ENCODE measurements around the gene UNC5C.

UNC5C gene

DNA sequence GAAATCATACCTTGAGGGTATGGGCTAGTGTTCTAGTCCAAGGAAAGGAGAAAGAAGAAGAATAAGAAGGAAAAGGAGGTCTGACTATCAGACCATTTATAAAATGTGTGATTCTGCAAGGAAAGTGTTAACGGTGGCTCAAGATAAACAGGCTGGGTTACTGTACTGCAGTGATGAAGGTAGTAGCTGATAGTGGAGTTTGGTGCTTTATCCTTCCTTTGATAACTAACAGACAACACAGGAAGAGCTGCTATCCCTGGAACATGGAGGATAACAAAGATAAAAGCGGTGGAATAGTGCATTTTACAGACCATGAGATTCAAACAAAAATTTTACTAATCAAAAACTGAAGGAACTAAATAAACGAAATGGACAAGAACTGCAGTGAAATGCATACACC is 2.6 kb downstream of the UNC5C start:
- no peak for DNase-seq

GRCh38 chr4:95545546-95545945 is 3.2 kb downstream of the UNC5C start:
- no peak for DNase-seq

DNA sequence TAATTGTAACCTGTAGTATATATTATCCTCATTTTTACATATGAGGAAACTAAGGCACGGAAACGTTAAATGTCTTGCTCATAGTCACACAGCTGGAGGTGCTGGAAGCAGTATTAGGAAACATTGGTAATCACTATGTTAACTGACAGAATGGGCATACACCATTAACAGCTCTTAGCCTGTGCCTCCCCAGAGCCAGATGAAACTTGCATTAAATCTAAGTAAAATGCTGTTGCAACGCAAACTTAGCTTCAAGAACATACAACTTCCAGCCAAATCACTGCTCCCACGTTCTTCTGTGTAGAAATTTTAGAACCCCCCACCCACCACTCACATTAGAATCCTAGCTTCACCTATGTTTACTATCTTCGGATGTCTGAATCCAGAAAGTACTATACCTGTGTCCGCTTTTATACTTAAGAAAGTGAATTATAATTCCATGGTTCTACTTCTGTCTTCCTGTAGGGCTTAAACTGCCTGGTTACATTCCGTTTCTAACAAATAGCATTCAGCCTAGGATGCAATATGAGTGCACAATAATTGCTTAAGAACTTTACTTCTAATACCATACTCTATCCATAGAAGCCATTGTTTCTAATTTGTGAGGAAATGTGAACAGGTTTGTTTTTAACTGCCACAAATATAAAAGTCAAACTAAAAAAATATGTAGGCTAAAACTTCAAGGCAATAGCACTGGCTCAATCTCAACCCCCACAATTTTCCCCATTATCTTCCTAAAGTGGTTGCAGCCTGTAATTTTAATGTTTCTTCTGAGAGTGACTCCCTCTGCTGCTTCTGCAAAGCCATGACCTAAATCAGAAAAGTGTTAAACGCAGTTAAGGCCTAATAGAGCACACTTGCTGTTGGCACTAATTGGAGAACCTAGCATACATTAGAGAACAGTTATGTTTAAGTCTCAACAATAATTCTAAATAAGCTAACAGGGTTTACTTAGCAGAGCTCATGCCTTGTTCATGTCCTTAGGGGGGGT is 4.4 kb downstream of the UNC5C start:
- DNase-seq: no peak

DNA sequence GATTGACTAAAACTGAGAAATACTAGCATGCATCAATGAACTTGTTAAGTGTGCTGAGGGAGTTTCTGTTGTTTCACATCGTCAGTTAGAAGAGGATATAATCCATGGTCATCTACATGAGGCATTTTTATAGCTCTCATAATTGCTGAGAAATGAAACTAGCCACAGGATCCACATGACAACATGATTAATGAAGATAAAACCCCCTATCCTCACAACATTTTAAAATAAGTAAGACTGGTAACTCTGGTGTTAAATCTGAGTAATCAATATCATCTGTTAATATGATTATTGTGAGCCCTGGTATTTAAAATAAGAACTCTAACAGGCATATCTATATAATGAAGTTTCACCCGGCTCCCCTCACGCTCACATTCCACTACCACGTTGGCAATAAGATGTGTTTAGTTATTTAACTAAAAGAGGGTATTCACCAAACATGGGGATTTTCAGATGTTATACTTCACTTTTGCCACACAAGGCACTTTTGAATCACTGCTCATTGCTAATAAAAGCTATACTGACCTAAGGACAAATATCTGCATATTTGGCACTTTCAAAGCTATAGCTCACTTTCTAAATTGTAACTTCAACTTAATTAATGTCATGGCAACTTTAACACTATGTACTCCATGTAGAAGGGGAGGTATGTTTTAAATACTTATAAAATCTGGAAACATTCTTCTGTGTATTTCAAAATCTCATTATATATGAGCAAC is 6.7 kb downstream of the UNC5C start:
- DNase-seq: no peak

DNA sequence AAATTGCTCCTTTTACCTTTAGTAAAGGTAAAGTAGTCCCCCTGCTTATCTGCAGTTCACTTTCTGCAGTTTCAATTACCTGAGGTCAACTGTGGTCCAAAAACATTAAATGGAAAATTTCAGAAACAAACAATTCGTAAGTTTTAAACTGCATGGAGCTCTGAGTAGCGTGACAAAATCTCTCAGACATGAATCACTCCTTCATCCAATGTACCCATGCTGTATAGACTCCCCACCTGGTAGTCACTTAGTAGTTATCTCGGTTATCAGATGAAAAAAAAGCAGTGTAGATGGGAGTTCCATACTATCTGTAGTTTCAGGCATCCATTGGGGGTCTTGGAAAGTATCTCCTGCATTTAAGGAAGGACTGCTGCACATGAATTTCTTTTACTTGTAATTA is 7.7 kb downstream of the UNC5C start:
- DNase-seq: no peak

GRCh38 chr4:95540227-95540626 is 8.5 kb downstream of the UNC5C start:
- DNase-seq: no peak

DNA sequence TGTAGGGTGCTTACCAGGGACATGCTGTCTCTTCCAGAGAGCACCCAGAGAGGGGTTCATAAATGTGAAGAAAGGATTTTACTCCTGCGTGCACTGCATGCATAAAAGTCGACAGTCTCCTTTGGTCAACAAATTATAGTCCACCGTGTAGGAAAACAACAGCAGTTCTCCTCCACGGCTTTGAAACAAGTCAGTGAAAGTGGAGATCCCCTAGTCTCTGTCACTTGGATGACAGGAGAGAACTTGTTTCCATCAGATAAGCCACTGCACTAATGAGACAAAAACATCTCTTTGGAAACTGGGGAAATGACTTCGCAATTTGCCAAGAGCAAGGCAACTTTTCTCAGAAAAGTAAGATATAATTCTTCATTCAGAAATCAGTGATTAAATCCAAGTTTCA is 9.7 kb downstream of the UNC5C start:
- no peak for DNase-seq

DNA sequence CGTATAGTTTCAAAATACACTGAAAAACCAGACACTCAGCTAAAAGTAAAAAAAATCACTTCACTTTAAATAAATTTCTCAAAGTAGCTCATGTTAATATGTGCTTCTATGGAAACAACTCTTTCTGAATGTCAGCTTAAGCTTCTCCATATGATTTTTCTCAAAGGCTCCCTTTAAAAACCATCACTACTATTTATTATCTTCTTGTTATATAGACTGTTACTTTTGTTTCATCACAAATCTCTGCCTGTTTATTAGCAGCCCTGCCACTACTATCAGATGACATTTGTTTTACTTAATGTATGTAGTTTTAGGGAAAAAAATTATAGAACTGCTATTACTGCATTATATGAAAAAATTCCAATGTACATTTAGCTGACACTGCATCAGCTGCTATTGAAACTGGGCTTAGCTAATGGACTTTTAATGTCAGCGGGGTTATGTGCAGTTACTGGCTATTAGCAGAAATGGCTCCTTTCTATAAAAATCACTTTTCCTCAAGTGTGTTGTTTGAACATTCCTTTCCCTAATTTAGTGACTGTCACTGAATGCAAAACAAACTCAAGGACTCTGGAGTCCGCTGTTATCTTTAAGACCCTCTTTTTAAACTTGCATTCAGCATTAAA is 10.8 kb downstream of the UNC5C start:
- no peak for DNase-seq

GRCh38 chr4:95537191-95537590 is 11.6 kb downstream of the UNC5C start:
- DNase-seq: no peak

DNA sequence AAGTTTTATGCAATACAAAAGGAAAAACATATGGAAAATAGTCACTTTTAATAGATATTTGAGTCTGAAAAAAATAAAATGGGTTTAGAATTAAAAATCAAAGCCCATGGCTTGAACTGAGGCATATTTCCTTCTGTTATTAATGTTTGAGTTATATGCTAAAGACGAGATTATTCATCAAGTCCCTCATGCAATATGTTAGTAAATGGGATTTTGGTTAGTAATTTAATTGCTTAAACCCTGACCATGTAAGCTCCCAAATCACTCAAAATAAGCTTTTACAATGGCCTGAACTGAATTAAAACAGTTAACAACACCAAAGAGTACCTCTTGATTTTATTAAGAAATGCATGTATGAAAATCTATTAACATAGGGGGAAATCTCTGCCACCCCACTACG is 12.1 kb downstream of the UNC5C start:
- DNase-seq: no peak

- DNase-seq: no peak
Measured at GRCh38 chr4:95535180-95535579, 13.6 kb downstream of the UNC5C start.

DNA sequence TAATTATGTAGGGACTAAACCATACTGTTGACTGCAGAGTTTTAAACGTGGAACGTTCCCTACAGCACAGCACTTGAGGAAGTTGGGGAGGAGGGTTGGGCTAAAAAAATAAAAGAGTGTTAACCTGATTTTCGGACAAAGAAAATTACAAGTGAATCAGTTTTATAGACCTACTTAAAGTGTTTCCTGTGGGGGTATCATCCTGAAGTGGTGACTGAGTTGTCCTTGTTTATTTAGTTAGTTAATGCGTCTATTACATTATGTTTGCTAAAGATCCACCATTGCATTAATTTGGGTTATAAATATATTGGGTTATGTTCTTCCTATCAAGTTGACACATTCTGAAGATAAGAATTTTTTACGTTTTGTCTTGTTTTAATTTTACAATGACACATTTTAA is 14.7 kb downstream of the UNC5C start:
- no peak for DNase-seq

GRCh38 chr4:95533254-95533653 is 15.5 kb downstream of the UNC5C start:
- DNase-seq: no peak

DNA sequence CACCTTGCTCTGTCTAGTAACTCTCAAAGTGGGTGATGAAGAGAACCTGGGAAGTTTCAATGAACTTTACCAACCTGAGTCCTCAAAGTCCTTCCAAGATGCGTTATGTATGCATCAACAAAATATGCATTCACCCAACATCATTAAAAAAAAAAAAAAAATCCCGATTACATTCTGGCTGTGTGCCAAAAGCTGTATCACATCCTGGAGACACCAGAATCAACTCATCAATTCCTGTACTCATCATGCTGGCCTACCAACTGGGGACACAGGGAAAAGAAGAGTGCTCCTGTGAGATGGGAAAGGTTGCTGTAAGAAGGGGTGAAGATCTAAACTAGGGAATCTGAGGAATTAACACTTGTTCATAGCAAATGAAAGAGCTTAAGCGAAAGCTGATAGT is 16.5 kb downstream of the UNC5C start:
- no peak for DNase-seq

DNA sequence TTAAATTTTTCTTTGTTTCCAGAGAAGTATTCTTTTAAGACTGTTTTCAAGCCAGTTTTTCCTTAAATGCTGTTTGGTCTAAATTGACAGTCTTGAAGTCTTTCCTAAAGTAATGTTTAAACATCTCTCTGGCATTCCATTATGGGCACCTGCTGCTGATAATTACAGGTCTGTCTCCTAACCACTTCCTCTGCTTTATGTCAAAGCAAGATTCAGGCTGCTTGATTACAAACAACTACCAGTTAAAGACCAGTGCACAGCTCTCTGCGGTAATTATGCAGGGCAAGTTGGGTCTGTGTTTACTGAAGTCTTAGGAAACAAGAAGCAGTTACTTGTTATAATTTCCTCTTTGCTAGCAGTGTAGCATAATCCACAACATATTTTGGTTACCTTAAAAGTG is 17.6 kb downstream of the UNC5C start:
- DNase-seq: no peak

- DNase-seq: no peak
Measured at GRCh38 chr4:95529946-95530345, 18.8 kb downstream of the UNC5C start.

DNA sequence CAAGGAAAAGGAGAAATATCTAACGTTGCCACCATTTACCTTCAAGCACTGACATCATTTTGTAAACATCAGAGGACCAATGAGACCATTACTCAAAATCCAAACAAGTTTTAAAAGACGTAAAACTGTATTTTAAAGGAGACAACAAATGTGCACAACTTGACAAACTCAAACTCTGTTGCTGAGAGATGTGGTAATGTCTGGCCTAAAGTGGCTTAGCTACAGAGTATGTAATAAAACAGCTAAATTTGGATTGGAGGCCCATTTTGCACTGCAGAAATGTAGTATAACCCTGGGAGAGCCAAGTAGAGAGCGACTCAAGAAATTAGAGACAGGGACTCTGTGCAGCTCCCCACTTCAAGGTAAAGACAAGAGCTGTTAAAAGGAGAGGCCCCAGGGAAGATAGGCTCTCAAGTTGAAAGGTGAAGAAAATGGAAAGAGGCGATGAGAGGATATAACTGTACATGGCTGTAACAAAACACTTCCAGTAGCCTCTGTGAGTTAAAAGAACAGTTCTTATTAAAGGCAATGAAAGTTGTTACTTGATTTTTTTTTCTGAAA is 20.3 kb downstream of the UNC5C start:
- no peak for DNase-seq

- no peak for DNase-seq
Measured at GRCh38 chr4:95526075-95526474, 22.7 kb downstream of the UNC5C start.

GRCh38 chr4:95524729-95525128 is 24.0 kb downstream of the UNC5C start:
- no peak for DNase-seq

- no peak for DNase-seq
Measured at GRCh38 chr4:95524184-95524583, 24.6 kb downstream of the UNC5C start.

GRCh38 chr4:95522682-95523530 is 25.9 kb downstream of the UNC5C start:
- no peak for DNase-seq

DNA sequence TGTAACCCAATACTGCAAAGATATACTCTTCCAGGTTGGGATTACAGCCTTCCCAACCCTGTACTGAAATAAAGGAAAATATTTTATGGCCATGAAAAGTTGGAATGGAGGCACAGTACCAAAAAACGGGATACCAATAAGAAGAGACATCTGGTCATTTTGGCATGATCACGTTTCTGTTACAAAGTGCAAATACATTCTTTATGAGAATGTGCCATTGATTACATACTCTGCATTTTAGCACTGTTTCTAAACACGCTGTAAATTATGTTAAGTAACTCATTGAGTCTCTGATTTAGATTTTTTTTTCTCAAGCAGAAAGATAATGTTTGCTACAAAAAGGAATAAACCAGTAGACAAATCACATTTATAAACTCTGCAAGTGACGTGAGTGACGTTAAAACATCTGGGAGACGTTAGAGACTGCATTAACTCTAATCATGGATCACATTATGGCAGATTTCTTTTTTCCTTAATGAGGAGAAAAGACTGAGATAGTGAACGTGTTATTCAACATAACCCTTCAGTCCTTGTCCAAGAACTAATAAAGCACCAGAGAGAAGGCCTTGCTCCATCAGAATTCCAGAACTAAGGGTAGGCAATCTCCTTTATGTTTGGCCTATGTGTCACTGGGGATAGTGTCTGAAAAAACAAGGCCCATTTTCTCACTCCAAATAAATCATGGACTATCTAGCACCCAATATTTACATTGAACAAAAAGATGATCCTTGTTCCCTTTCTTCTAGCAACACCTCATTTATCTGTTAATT is 31.0 kb downstream of the UNC5C start:
- DNase-seq: no peak

Data from activated CD8-positive, alpha-beta memory T cell treated with anti-CD3 and anti-CD28 coated beads, Interleukin-2, amount 50 U/mL, for 4 hours (primary cell).